WTC11 (cell line): ENCODE results near the gene AASS. TPM values are rescaled to one million over a fixed set of nuclear protein-coding genes. Genes with fewer than 3 reads are reported as not detected.

ENCODE experiments used
- ATAC-seq: fragments of 200-7000 bp; cut with Tn5 transposase; 2 replicates; pipeline ENCODE4 v1.10.0; 2021; ENCODE audit warnings: mild to moderate bottlenecking, moderate library complexity
- CTCF ChIA-PET: fragments of 300-600 bp; sonication (Branson Sonifier 250); formaldehyde crosslinking; loops from one replicate; lab custom pipeline; 2021; ENCODE audit warnings: antibody characterized with exemption; lab: Charles Lee
- POLR2A ChIA-PET: fragments of 350-600 bp; sonication (Branson Sonifier 250); formaldehyde crosslinking; loops from one replicate; lab custom pipeline; 2021; ENCODE audit warnings: antibody characterized with exemption; lab: Charles Lee
- DNase-seq: peaks from one replicate; pipeline ENCODE4 v3.0.0; 2021; ENCODE audit warnings: low spot score
- H3K27ac Mint-ChIP-seq: 2 replicates; pipeline ENCODE4 v1.8.0; 2021; ENCODE audit warnings: mixed read lengths
- H3K27me3 Mint-ChIP-seq: 2 replicates; pipeline ENCODE4 v1.8.0; 2021; ENCODE audit warnings: low read depth, mild to moderate bottlenecking, moderate library complexity, mixed read lengths
- H3K36me3 Mint-ChIP-seq: 2 replicates; pipeline ENCODE4 v1.8.0; 2021; ENCODE audit warnings: mixed read lengths
- H3K4me1 Mint-ChIP-seq: 2 replicates; pipeline ENCODE4 v1.8.0; 2022; ENCODE audit warnings: mixed read lengths
- H3K4me3 Mint-ChIP-seq: 2 replicates; pipeline ENCODE4 v1.8.0; 2021; ENCODE audit warnings: mild to moderate bottlenecking, moderate library complexity, mixed read lengths
- H3K9me3 Mint-ChIP-seq: 2 replicates; pipeline ENCODE4 v1.8.0; 2021; ENCODE audit warnings: mixed read lengths
- AFF4 ChIP-seq: sonication (generic); formaldehyde crosslinking; IDR thresholded peaks from 2 replicates; pipeline ENCODE4 v1.8.1; 2023; ENCODE audit warnings: mild to moderate bottlenecking, missing genetic modification reagents, borderline replicate concordance
- ATF3 ChIP-seq: sonication (generic); formaldehyde crosslinking; conservative IDR thresholded peaks from 2 replicates; pipeline ENCODE4 v1.8.1; 2022; ENCODE audit warnings: mild to moderate bottlenecking, missing genetic modification reagents
- CBFB ChIP-seq: sonication (generic); formaldehyde crosslinking; IDR thresholded peaks from 2 replicates; pipeline ENCODE4 v1.8.1; 2022; ENCODE audit warnings: mild to moderate bottlenecking, low read depth, missing genetic modification reagents
- CDX4 ChIP-seq: fragments of 250-450 bp; sonication (Bioruptor Pico); IDR thresholded peaks from 2 replicates; pipeline ENCODE4 v1.9.0; 2021; ENCODE audit warnings: moderate library complexity, mild to moderate bottlenecking, inconsistent platforms, borderline replicate concordance
- FOXK1 ChIP-seq: sonication (generic); formaldehyde crosslinking; IDR thresholded peaks from 2 replicates; pipeline ENCODE4 v1.8.0; 2022; ENCODE audit warnings: mild to moderate bottlenecking, moderate library complexity, missing genetic modification reagents
- IRF1 ChIP-seq: sonication (generic); formaldehyde crosslinking; IDR thresholded peaks from 2 replicates; pipeline ENCODE4 v1.8.0; 2023; ENCODE audit warnings: missing genetic modification reagents
- MYBL2 ChIP-seq: sonication (generic); formaldehyde crosslinking; IDR thresholded peaks from 2 replicates; pipeline ENCODE4 v1.8.1; 2023; ENCODE audit warnings: mild to moderate bottlenecking, moderate library complexity, missing genetic modification reagents
- PRRX2 ChIP-seq: fragments of 250-450 bp; sonication (Bioruptor Pico); IDR thresholded peaks from 2 replicates; pipeline ENCODE4 v1.8.0; 2021; ENCODE audit warnings: mild to moderate bottlenecking
- SOX15 ChIP-seq: fragments of 250-450 bp; sonication (Bioruptor Pico); IDR thresholded peaks from 2 replicates; pipeline ENCODE4 v1.9.0; 2021; ENCODE audit warnings: mild to moderate bottlenecking
- TCF7 ChIP-seq: sonication (generic); formaldehyde crosslinking; IDR thresholded peaks from 2 replicates; pipeline ENCODE4 v1.8.0; 2022; ENCODE audit warnings: mild to moderate bottlenecking, low read depth, missing genetic modification reagents, moderate library complexity
- TP53 ChIP-seq: sonication (generic); formaldehyde crosslinking; IDR thresholded peaks from 2 replicates; pipeline ENCODE4 v1.8.1; 2023; ENCODE audit warnings: mild to moderate bottlenecking, missing genetic modification reagents
- USF1 ChIP-seq: sonication (generic); formaldehyde crosslinking; IDR thresholded peaks from 2 replicates; pipeline ENCODE4 v1.8.0; 2022; ENCODE audit warnings: mild to moderate bottlenecking, missing genetic modification reagents
- ZBTB21 ChIP-seq: sonication (generic); formaldehyde crosslinking; IDR thresholded peaks from 2 replicates; pipeline ENCODE4 v1.8.1; 2023; ENCODE audit warnings: mild to moderate bottlenecking, missing genetic modification reagents, borderline replicate concordance
- ZNF121 ChIP-seq: sonication (generic); formaldehyde crosslinking; IDR thresholded peaks from 2 replicates; pipeline ENCODE4 v1.8.0; 2023; ENCODE audit warnings: missing genetic modification reagents
- ZNF138 ChIP-seq: sonication (generic); formaldehyde crosslinking; conservative IDR thresholded peaks from 2 replicates; pipeline ENCODE4 v1.8.1; 2022; ENCODE audit warnings: mild to moderate bottlenecking, moderate library complexity, missing genetic modification reagents
- ZNF396 ChIP-seq: fragments of 250-450 bp; sonication (Bioruptor Pico); IDR thresholded peaks from 2 replicates; pipeline ENCODE4 v1.8.0; 2021; ENCODE audit warnings: mild to moderate bottlenecking, moderate library complexity, borderline replicate concordance
- ZNF425 ChIP-seq: fragments of 250-450 bp; sonication (Bioruptor Pico); conservative IDR thresholded peaks from 2 replicates; pipeline ENCODE4 v1.9.0; 2021; ENCODE audit warnings: mild to moderate bottlenecking
- ZNF532 ChIP-seq: fragments of 250-450 bp; sonication (Bioruptor Pico); IDR thresholded peaks from 2 replicates; pipeline ENCODE4 v1.9.0; 2021; ENCODE audit warnings: mild to moderate bottlenecking, borderline replicate concordance
- total RNA-seq: library from RNA; stranded (reverse); gene quantifications from 3 replicates; pipeline ENCODE4 v1.2.3, GENCODE V29; 2021

AASS gene
- total RNA-seq, 1 experiment from 2014 or later = 308 TPM

- no peak overlapping the region for H3K4me3 Mint-ChIP-seq
- POLR2A ChIA-PET = no interaction called here
- no peak for ATAC-seq
- CTCF ChIA-PET = no interaction called here
- H3K4me1 Mint-ChIP-seq = peaks cover 13% of the 10 kb centered on the region
- H3K27me3 Mint-ChIP-seq = no peaks in the 10 kb centered on the region
- no peak for DNase-seq
- H3K27ac Mint-ChIP-seq = no peak overlapping the region
- no peaks in the 10 kb centered on the region for H3K9me3 Mint-ChIP-seq
- TF ChIP-seq ZNF396 = no peak
- TF ChIP-seq SOX15 (CRISPR knock-in tag) = no peak
- no peak for TF ChIP-seq TCF7
- no peak for TF ChIP-seq ZNF121
- no peak for TF ChIP-seq AFF4 (CRISPR knock-in tag)
- no peak for TF ChIP-seq FOXK1 (CRISPR knock-in tag)
- TF ChIP-seq CBFB (CRISPR knock-in tag) = no peak
- TF ChIP-seq ZNF425 (CRISPR knock-in tag) = no peak
- TF ChIP-seq MYBL2 (CRISPR knock-in tag) = no peak
- no peak for TF ChIP-seq ZNF532 (CRISPR knock-in tag)
- TF ChIP-seq IRF1 (CRISPR knock-in tag) = no peak
- TF ChIP-seq TP53 (CRISPR knock-in tag) = no peak
- peaks cover 68% of the 10 kb centered on the region for H3K36me3 Mint-ChIP-seq
Observed at GRCh38 chr7:122054393-122054792, 89.7 kb downstream of the AASS start.

GRCh38 chr7:122046402-122046801, 97.6 kb downstream of the AASS start:
- no peak for DNase-seq
- Mint-ChIP-seq H3K4me1 (no peaks in the 10 kb centered on the region), H3K27me3 (no peaks in the 10 kb centered on the region), H3K4me3 (no peak overlapping the region), H3K36me3 (peaks cover 70% of the 10 kb centered on the region), H3K9me3 (no peaks in the 10 kb centered on the region), H3K27ac (no peak overlapping the region; the same call in 1 of the 2 replicates)
- ATAC-seq = no peak
- no peak for TF ChIP-seq IRF1 (CRISPR knock-in tag)
- no peak for TF ChIP-seq ZNF138 (CRISPR knock-in tag)
- no peak for TF ChIP-seq PRRX2 (CRISPR knock-in tag)
- no peak for TF ChIP-seq ATF3 (CRISPR knock-in tag)
- no peak for TF ChIP-seq ZNF425 (CRISPR knock-in tag)
- TF ChIP-seq CDX4 (CRISPR knock-in tag) = no peak
- no peak for TF ChIP-seq USF1 (CRISPR knock-in tag)
- no peak for TF ChIP-seq FOXK1 (CRISPR knock-in tag)
- TF ChIP-seq CBFB (CRISPR knock-in tag) = no peak
- TF ChIP-seq ZBTB21 (CRISPR knock-in tag) = no peak
- ChIA-PET CTCF (interaction anchor here (1.2 kb wide), 1 partner anchor 47 kb away, joined by 3 read pairs; no protein-coding TSS in a partner anchor), POLR2A (no interaction called here)
